Kidney glomerular epithelial cell (primary cell): Measurements from ENCODE around the gene ISLR2.
"Not testable (repeated sequence)": the region's sequence is repeated elsewhere in the genome, so short reads cannot be mapped to it uniquely, and the experiment has no call there.

Experiments
- DNase-seq: peaks from one replicate; lab custom pipeline; 2025; lab: John Stamatoyannopoulos, UW

The ISLR2 gene

GRCh38 chr15:74157868-74158827 is 27.8 kb downstream of the ISLR2 start:
- DNase-seq, result no peak

GRCh38 chr15:74158855-74159650 is 28.7 kb downstream of the ISLR2 start:
- DNase-seq, result no peak

- DNase-seq, result no peak
These were observed 29.4 kb downstream of the ISLR2 start for GRCh38 chr15:74159773-74160172.

- not testable (repeated sequence) for DNase-seq
These were observed 30.0 kb downstream of the ISLR2 start for GRCh38 chr15:74160390-74160789.

GRCh38 chr15:74162195-74162536 is 31.8 kb downstream of the ISLR2 start:
- DNase-seq, result not testable (repeated sequence)

- DNase-seq, result no peak
These were observed 35.1 kb downstream of the ISLR2 start for GRCh38 chr15:74165461-74165860.

GRCh38 chr15:74167891-74168331 is 37.5 kb downstream of the ISLR2 start:
- no peak for DNase-seq

- DNase-seq, result no peak
These were observed 38.3 kb downstream of the ISLR2 start for GRCh38 chr15:74168711-74169126.

GRCh38 chr15:74170071-74170844 is 39.9 kb downstream of the ISLR2 start:
- DNase-seq, result no peak

- DNase-seq, result no peak
These were observed 40.6 kb downstream of the ISLR2 start for GRCh38 chr15:74170875-74171578.

GRCh38 chr15:74171965-74172541 is 41.7 kb downstream of the ISLR2 start:
- DNase-seq, result no peak

GRCh38 chr15:74172701-74173379 is 42.5 kb downstream of the ISLR2 start:
- no peak for DNase-seq

GRCh38 chr15:74173380-74174218 is 43.2 kb downstream of the ISLR2 start, which contains the start of gene ISLR:
TSS of gene ISLR (plus strand) at chr15:74173710. CDS start at chr15:74174859, 1,149 bp downstream.
- no peak for DNase-seq

GRCh38 chr15:74174219-74174957 is 44.0 kb downstream of the ISLR2 start:
- no peak for DNase-seq

GRCh38 chr15:74174958-74175253 is 44.5 kb downstream of the ISLR2 start:
- no peak for DNase-seq

- no peak for DNase-seq
These were observed 45.1 kb downstream of the ISLR2 start for GRCh38 chr15:74175271-74176191.

- no peak for DNase-seq
These were observed 46.2 kb downstream of the ISLR2 start for GRCh38 chr15:74176262-74177214.
